GM18520 (cell line): Measurements from ENCODE around the gene LUM.

Source experiments
- ATAC-seq: cut with Tn5 transposase; IDR thresholded peaks from one replicate; pipeline ENCODE4 v1.9.1; 2021; ENCODE audit not compliant: unreplicated experiment

The LUM gene

DNA sequence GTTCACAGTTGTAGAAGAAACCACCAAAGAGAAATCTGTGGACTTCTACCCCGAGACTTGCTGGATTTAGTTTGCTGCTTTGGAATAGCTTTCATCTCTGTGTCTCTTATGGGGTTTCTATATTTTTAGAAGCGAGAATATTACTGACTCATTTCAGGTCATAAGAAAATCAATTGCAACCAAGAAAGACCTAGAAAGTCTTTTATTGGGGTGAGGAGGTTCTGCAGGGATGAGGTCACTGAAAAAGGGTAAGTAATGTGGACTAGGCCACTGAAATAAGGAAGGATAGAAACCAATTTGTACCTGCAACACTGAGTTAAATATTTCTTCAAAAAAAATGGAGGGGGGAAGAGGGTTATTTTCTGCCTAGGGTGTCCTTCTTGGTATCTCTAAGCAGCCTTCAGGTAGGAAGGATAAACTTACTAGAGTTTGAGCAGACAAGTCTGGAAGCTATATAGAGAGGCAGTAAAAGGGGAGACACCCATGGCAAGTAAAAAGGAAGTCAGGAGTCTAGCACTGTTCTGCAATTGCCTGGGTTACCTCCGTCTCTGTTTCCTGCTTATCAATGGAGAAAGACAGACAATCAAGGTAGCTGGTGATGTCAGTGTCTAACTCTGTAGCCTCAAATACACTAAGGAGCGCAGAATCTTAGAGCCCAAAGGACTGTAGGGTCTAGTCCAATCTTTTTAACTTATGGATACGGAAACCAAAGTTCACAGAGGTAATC is 33.9 kb downstream of the LUM start:
- ATAC-seq: no peak

GRCh38 chr12:91074851-91075250 is 36.4 kb downstream of the LUM start:
- ATAC-seq: no peak

DNA sequence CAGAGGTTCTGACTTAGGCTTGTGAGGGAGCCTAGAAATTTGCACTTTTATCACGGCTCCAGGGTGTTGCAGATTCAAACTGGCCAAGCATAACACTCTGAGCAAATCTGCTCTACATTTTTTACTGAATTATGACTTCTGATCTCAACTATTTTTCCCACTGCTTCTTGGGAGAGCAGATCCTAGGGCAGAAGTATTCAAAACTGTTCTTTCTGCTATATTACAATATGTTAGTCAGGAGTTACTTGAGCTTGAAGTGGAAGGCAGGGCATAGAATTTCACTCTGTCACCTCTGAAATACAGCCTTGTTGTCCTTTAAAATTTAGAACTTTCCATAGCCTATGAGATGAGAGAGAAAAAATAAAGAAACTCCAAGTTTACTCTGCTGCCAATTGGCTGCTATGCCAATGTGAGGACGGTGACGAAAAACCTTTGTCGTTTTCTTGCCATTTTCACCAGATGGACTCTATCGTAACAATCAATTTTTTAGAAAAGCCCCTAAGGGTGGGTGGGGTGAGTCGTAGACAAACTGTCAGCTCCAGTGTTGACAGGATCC is 37.1 kb downstream of the LUM start:
- ATAC-seq: no peak

- no peak for ATAC-seq
These were observed 37.9 kb downstream of the LUM start for GRCh38 chr12:91073426-91073825.

- no peak for ATAC-seq
These were observed 38.4 kb downstream of the LUM start for GRCh38 chr12:91072931-91073330.

DNA sequence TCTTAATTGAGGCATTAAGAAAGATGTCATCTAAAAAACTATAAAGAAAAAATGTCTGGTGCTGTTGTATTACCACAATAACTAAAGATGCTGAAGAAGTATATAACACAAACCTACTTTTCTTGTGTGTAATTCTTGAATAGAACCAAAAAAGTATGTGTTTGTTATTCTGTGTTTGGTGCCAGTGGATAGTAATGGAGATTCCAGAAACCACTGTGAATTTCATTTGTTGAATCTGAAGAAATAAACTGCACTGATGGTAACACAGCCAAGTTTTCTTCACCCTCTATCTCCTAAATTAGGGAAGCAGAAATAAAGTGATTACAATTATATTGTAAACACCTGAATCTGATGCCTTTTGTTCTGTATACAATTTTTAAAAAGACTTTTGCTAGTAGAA is 40.4 kb downstream of the LUM start:
- no peak for ATAC-seq

GRCh38 chr12:91065396-91065795 is 45.9 kb downstream of the LUM start:
- no peak for ATAC-seq

DNA sequence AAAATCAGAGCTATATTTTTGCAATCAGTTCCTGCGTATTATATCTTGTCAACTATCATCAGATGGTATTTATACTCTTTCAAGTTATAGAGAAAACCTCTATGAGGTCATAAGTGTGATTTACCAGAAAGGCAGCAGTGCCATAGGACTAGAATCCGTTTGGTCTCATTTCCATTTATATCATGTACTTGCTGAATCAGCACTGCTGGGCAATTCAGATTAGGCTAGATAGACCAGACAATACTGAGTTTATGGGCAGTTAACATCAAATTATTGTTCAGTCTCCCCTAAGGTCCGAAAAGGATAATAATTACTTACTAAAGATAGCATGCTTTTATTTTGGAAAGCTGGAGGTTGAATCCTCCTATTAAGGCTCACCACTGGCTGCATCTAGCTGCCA is 46.7 kb downstream of the LUM start:
- no peak for ATAC-seq

DNA sequence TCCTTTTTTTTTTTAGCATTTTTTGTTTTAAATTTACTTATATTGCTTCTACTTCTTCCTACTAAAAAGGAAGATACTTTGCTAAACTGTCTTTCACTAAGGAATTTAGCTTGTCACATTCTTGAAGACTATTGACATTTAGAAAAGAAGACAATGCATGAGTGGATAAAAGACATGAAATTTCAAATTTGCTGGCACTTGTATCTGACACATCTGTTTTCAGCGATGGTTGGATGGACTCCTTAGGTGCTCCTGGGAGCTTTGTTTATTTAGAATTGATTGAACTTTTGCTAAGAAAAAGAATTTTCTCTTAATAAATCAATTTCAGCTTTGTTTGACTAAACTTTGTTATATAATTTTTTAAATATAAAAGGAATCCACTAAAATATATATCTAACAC is 50.2 kb downstream of the LUM start:
- no peak for ATAC-seq

DNA sequence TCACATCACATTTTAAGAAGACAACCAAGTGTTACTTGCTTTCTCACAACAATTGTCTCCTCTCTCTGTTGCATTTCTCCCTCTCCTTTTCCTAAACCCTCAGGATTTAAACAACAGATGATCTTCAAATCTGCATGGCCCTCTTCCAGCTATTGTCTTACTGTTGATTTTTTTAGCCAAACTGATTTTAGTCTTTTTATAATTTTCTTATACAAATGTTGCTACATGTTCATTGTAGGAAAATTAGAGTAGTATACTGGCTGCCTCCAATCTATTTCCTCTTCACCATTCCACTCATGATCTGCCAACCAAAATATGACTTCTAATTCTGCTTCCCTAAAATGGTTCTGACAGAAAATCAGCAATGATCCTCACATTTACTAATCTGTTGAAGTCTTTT is 52.1 kb downstream of the LUM start:
- no peak for ATAC-seq

GRCh38 chr12:91058786-91059185 is 52.5 kb downstream of the LUM start:
- no peak for ATAC-seq

DNA sequence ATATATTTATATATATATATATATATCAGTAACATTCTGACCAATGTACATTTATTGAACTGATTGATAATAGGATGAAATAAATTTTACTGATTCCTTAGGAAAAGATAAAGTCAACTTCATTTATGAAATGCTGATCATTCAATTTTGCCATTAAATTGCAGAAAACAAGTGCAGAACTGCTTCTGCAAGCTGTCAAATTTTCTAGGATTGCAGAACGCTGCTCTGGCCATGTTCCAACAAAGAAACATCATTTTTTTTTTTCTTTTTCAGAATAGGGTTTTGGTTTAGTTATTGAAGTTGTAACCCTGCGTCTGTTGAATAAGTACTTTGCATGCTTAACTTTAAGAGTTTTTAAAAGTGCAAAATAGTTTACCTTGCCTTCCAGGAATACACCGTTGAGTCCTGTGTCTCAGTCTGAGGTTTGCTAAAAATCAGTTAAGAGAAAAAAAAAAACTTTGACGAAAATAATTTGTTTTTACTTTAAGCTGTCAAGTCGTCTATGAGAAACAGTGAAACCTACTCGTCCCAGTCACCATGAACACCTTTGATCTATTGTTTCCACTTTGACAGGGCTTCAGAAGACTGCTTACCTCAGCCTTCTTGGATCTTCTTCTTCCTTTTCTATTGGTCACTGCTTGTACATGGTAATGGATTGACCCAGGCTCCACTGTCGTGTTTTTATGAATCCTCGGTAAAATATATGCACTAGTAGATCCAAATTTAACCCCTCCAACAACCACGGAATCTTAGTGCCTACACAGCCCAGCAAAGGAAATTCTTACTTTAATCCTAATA is 53.7 kb downstream of the LUM start, which contains the start of gene KERA:
KERA (minus strand) TSS at position 657 of the 798 bp plus-strand sequence. CDS start 1,743 bp downstream, outside the sequence.
- no peak for ATAC-seq

DNA sequence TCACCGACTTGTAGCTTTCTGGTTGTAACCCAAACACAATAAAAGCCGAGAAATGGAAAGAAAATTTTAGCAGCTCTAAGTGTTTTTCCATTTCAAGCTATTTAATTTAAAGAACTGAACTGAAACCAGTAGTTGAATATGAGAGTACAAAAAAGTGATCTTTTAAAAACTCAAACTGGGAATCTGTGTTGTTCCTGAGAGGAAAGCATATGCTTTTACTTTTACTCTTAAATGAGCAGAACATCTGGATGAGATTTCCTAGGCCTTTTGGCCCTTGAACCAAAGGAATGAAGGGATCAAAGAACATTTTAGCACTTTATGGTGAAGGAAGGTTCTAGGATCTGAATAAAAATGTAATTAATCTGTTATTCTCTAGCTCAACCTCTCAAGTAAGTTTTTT is 54.8 kb downstream of the LUM start:
- no peak for ATAC-seq

DNA sequence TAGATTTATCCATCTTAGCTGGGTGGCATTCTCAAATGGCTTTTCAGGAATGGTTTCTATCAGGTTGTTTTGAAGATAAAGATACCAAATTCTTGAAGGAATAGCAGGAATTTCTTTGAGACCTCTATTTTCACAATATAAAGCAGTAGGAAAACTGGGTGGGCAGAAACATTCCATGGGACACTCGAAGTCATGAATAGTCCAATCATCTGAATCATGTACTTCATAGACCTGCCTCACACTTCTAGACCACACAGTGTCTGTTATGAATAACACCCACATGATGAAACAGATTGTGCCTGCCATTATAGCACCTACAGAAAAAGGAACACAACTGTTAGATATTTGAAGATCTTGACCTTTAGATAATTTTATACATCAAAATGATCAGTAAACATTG is 55.3 kb downstream of the LUM start:
- no peak for ATAC-seq

DNA sequence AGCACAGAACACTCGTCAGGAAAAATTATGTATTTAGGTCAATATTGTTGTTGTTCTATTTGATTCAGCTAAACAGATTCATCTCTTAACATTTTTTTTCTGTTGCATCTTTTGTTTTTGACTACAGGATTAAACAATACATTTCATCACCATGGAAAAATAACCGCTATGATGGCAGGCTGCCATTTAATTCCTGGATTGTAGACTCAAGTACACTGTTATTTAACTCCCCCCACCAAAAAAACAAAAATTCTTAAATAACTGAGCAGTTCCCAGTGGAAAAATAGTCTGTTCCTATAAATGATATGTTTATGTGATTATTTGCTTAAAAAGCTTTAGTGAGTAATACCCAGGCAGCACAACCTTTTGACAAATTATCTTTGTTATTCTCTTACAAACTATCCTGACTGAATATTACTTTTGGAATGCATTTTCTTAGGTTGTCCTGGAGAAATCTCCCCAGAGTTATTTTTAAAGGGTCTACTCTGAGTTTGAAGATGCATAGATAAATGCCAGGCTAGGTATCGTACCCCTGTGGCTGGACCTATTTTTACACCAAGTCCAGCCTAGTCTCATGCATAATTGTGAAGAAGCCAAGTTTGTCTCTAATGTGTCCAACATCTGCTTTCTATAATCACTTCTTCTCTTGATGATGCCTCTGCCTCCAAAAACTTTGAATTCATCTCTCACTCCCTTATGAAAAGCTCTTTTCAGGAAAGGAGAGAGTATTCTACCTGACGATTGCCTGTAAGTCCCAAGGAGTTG is 57.2 kb downstream of the LUM start:
- ATAC-seq: no peak
